ENCODE results near the gene RGS7.

DNA sequence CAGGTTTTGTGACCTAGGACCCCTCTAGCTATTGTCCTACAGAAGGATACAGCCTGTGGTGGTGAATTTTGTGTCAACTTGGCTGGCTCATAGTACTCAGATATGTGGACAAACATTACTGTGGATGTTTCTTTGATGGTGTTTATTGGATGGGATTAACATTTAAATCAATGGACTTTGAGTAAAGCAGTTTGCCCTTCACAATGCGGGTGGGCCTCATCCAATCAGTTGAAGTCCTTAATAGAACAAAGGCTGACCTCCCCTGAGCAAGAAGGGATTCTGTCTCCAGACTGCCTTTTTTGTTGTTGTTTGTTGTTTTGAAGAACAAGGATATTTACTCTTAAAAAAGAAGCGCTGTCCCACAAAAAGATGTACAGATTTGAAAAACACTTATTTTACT lies 535.1 kb downstream of the RGS7 start:
- TF ChIP-seq, protein P1, sequence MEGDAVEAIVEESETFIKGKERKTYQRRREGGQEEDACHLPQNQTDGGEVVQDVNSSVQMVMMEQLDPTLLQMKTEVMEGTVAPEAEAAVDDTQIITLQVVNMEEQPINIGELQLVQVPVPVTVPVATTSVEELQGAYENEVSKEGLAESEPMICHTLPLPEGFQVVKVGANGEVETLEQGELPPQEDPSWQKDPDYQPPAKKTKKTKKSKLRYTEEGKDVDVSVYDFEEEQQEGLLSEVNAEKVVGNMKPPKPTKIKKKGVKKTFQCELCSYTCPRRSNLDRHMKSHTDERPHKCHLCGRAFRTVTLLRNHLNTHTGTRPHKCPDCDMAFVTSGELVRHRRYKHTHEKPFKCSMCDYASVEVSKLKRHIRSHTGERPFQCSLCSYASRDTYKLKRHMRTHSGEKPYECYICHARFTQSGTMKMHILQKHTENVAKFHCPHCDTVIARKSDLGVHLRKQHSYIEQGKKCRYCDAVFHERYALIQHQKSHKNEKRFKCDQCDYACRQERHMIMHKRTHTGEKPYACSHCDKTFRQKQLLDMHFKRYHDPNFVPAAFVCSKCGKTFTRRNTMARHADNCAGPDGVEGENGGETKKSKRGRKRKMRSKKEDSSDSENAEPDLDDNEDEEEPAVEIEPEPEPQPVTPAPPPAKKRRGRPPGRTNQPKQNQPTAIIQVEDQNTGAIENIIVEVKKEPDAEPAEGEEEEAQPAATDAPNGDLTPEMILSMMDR (optimal IDR thresholded peaks at IDR 0.05 in 1 of 3, IDR thresholded peaks at IDR 0.05 in 1 of 3, conservative IDR thresholded peaks at IDR 0.05 in 1 of 3; ENCODE audit: extremely low read depth in 1 of 3, insufficient read depth in 2 of 3, low read length in 3 of 3), result no peak
- TF ChIP-seq EZH2 (IDR thresholded peaks at IDR 0.05; ENCODE audit: low read length), result no peak

All from keratinocyte (primary cell).